HCT116 (cell line): ENCODE results near the gene CBL. TPM values are rescaled to one million over a fixed set of nuclear protein-coding genes. Genes with fewer than 3 reads are reported as not detected.
A peak's percentile ranks its signal among the peaks of the same experiment; 100 is the strongest.

Experiments
- ATAC-seq: fragments of 200-7000 bp; cut with Tn5 transposase; 2 replicates; pipeline ENCODE4 v1.9.1; 2020; ENCODE audit warnings: mild to moderate bottlenecking, moderate library complexity
- BruUV-seq: library from RNA; stranded (reverse); fragments of 400-500 nt; replicated peaks from 2 replicates; lab custom pipeline; 2021; lab: Mats Ljungman, UMichigan
- CTCF ChIA-PET: fragments of 300-600 bp; sonication (Branson Sonifier 250); formaldehyde crosslinking; loops from one replicate; lab custom pipeline; 2021; ENCODE audit warnings: antibody characterized with exemption; lab: Charles Lee
- POLR2A ChIA-PET: fragments of 300-600, 350-600 bp; sonication (Branson Sonifier 250); formaldehyde crosslinking; loops from one replicate; lab custom pipeline; 2021; ENCODE audit warnings: antibody characterized with exemption; lab: Charles Lee
- RAD21 ChIA-PET, 2 experiments: fragments of 300-600 bp; sonication (Branson Sonifier 250); formaldehyde crosslinking; loops; one replicate each; lab custom pipeline; 2023; ENCODE audit warnings: low total read pairs in 2 of 2; ENCODE audit not compliant: uncharacterized antibody in 2 of 2, unreplicated experiment in 2 of 2, low non-redundant PET in 1 of 2; lab: Charles Lee
- DNase-seq: peaks from one replicate; pipeline ENCODE4 v3.0.0-alpha.2; 2010; ENCODE audit warnings: low read depth, low spot score
- H2AFZ ChIP-seq: fragments of 200-600 bp; shearing (Covaris generic), sonication (generic); 2 replicates; pipeline ENCODE4 v1.6.1; 2017; ENCODE audit warnings: low read depth, mixed run types, mixed read lengths, antibody characterized with exemption, low read length; ENCODE audit not compliant: poor library complexity, severe bottlenecking
- H3K27ac ChIP-seq: 2 replicates; pipeline ENCODE4 v1.5.1; 2012; ENCODE audit warnings: low read depth, low read length
- H3K27me3 ChIP-seq: fragments of 200-600 bp; sonication (generic); 2 replicates; pipeline ENCODE4 v1.6.1; 2016; ENCODE audit warnings: mixed run types, low read length, mixed read lengths; ENCODE audit not compliant: insufficient read depth
- H3K36me3 ChIP-seq, 2 experiments: fragments of 200-500 bp in 1 of 2; fragments of 200-600 bp in 1 of 2; sonication (Bioruptor generic) in 1 of 2; sonication (generic) in 1 of 2; 2 replicates each; pipeline versions ENCODE4 v1.5.1 to v1.6.1; 2014 to 2016; ENCODE audit warnings: low read length in 2 of 2, inconsistent platforms in 1 of 2, mixed read lengths in 1 of 2, mixed run types in 1 of 2; ENCODE audit not compliant: insufficient read depth in 2 of 2, control insufficient read depth in 1 of 2
- H3K4me1 ChIP-seq, 2 experiments: fragments of 200-600 bp in 1 of 2; sonication (generic) in 1 of 2; 2 replicates each; pipeline versions ENCODE4 v1.5.1 to v1.6.1; 2012 to 2017; ENCODE audit warnings: low read length in 2 of 2, inconsistent platforms in 1 of 2, mild to moderate bottlenecking in 1 of 2, mixed read lengths in 1 of 2, mixed run types in 1 of 2, moderate library complexity in 1 of 2; ENCODE audit not compliant: insufficient read depth in 2 of 2, control insufficient read depth in 1 of 2
- H3K4me2 ChIP-seq: fragments of 200-600 bp; sonication (generic); 2 replicates; pipeline ENCODE4 v1.6.1; 2017; ENCODE audit warnings: mixed run types, low read length, mixed read lengths
- H3K4me3 ChIP-seq, 2 experiments: fragments of 200-600 bp in 1 of 2; sonication (generic) in 1 of 2; replicated peaks in 1 of 2; 2 replicates each; pipeline ENCODE4 v1.5.1; 2011 to 2016; ENCODE audit warnings: low read length in 2 of 2, control low read depth in 1 of 2, low read depth in 1 of 2, mild to moderate bottlenecking in 1 of 2, mixed read lengths in 1 of 2, mixed run types in 1 of 2
- H3K79me2 ChIP-seq: fragments of 200-600 bp; sonication (generic); 2 replicates; pipeline ENCODE4 v1.6.1; 2017; ENCODE audit warnings: mild to moderate bottlenecking, mixed run types, low read length, moderate library complexity, mixed read lengths; ENCODE audit not compliant: insufficient read depth
- H3K9ac ChIP-seq: fragments of 200-600 bp; sonication (generic); 2 replicates; pipeline ENCODE4 v1.6.1; 2016; ENCODE audit warnings: low read length, mixed read lengths
- H3K9me2 ChIP-seq: fragments of 200-600 bp; sonication (generic), shearing (Covaris generic); 2 replicates; pipeline ENCODE4 v1.6.1; 2017; ENCODE audit warnings: mixed run types, mild to moderate bottlenecking, moderate library complexity; ENCODE audit not compliant: insufficient read depth
- H3K9me3 ChIP-seq, 2 experiments: fragments of 200-500 bp in 1 of 2; fragments of 200-600 bp in 1 of 2; sonication (Bioruptor generic) in 1 of 2; sonication (generic) in 1 of 2; 2 replicates each; pipeline ENCODE4 v1.6.1; 2014 to 2017; ENCODE audit warnings: low read length in 2 of 2, mixed read lengths in 2 of 2, inconsistent platforms in 1 of 2, low read depth in 1 of 2, mild to moderate bottlenecking in 1 of 2, mixed run types in 1 of 2, moderate library complexity in 1 of 2; ENCODE audit not compliant: control insufficient read depth in 1 of 2, insufficient read depth in 1 of 2
- H4K20me1 ChIP-seq: fragments of 200-600 bp; sonication (generic), shearing (Covaris generic); 2 replicates; pipeline ENCODE4 v1.6.1; 2017; ENCODE audit warnings: mixed run types, mild to moderate bottlenecking, moderate library complexity; ENCODE audit not compliant: insufficient read depth
- FOSL1 ChIP-seq: IDR thresholded peaks from 2 replicates; pipeline ENCODE4 v1.6.1; 2012; ENCODE audit warnings: low read depth
- JUND ChIP-seq: IDR thresholded peaks from 2 replicates; pipeline ENCODE4 v1.6.1; 2012
- intact Hi-C: fragments of 100-400 bp; cut with micrococcal nuclease; formaldehyde crosslinking; loops from 2 replicates; pipeline ENCODE4 v1.10.0; 2022
- total RNA-seq: library from RNA; stranded (reverse); gene quantifications from one replicate; pipeline ENCODE4 v1.2.1, GENCODE V29; 2021; ENCODE audit not compliant: unreplicated experiment
- TF ChIP-seq, protein P1 (sequence below): IDR thresholded peaks from 2 replicates; pipeline ENCODE4 v1.6.1; 2011; ENCODE audit warnings: mild to moderate bottlenecking, low read length, moderate library complexity; ENCODE audit not compliant: insufficient replicate concordance; ENCODE audit errors: extremely low read depth

CBL gene
- total RNA-seq, 1 experiment from 2014 or later: 31.1 TPM

DNA sequence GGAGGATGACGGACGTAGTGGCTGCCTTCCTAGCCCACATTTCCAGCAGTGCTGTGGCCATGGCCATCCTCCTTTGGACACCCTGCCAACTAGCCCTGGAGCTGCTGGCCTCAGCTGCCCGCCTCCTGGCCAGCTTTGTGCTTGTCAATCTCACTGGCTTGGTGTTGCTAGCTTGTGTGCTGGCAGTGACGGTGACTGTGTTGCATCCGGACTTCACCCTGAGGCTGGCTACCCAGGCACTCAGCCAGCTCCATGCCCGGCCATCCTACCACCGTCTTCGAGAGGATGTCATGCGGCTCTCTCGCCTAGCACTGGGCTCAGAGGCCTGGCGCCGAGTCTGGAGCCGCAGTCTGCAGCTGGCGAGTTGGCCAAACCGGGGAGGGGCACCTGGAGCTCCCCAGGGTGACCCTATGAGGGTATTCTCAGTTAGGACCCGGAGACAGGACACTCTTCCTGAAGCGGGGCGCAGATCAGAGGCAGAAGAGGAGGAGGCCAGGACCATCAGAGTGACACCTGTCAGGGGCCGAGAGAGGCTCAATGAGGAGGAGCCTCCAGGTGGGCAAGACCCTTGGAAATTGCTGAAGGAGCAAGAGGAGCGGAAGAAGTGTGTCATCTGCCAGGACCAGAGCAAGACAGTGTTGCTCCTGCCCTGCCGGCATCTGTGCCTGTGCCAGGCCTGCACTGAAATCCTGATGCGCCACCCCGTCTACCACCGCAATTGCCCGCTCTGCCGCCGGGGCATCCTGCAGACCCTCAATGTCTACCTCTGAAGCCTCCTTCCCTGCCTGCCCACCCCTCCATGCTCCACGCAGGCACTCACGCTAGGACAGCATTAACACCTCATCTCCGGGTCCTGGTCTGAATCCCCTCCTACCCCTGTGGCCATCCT, 129.8 kb downstream of the CBL start:
- no TSS peak for BruUV-seq
- peak overlapping the region; percentile 95; the same call in 1 of the 2 replicates for H3K9ac ChIP-seq
- H3K27me3 ChIP-seq: no peaks in the 10 kb centered on the region
- CTCF ChIA-PET: interaction anchor here (0.7 kb wide), 1 partner anchor 41 kb away, joined by 3 read pairs; no protein-coding TSS in a partner anchor
- H3K4me1 ChIP-seq: peaks cover 9 to 51% of the 10 kb centered on the region in 2 experiments
- TF ChIP-seq, protein P1, sequence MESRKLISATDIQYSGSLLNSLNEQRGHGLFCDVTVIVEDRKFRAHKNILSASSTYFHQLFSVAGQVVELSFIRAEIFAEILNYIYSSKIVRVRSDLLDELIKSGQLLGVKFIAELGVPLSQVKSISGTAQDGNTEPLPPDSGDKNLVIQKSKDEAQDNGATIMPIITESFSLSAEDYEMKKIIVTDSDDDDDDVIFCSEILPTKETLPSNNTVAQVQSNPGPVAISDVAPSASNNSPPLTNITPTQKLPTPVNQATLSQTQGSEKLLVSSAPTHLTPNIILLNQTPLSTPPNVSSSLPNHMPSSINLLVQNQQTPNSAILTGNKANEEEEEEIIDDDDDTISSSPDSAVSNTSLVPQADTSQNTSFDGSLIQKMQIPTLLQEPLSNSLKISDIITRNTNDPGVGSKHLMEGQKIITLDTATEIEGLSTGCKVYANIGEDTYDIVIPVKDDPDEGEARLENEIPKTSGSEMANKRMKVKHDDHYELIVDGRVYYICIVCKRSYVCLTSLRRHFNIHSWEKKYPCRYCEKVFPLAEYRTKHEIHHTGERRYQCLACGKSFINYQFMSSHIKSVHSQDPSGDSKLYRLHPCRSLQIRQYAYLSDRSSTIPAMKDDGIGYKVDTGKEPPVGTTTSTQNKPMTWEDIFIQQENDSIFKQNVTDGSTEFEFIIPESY: no peak
- TF ChIP-seq FOSL1 (no peak), JUND (no peak)
- no peaks in the 10 kb centered on the region for H4K20me1 ChIP-seq
- intact Hi-C loops: no loop called here
- peak overlapping the region; percentile 73; the same call in 1 of the 2 replicates for H3K27ac ChIP-seq
- H3K4me3 ChIP-seq: peak overlapping the region; percentile 84 to 95
- no peak for ATAC-seq
- POLR2A ChIA-PET: interaction anchor here (0.6 kb wide), 1 partner anchor 233 kb away, joined by 3 read pairs; no protein-coding TSS in a partner anchor
- peaks cover 30% of the 10 kb centered on the region for H3K79me2 ChIP-seq
- H3K36me3 ChIP-seq: peaks cover 0 to 12% of the 10 kb centered on the region in 2 experiments; a peak in 2 of 4 replicates
- H3K9me3 ChIP-seq: no peaks in the 10 kb centered on the region
- no peak for DNase-seq
- H3K9me2 ChIP-seq: no peaks in the 10 kb centered on the region
- H2AFZ ChIP-seq: no peak overlapping the region
- peak overlapping the region; percentile 89 for H3K4me2 ChIP-seq
- RAD21 ChIA-PET: no interaction called here
